Measurements from ENCODE around the gene HSPB2. TPM values are rescaled to one million over a fixed set of nuclear protein-coding genes. Genes with fewer than 3 reads are reported as not detected.

The HSPB2 gene
- total and polyA plus RNA-seq, 10 of the 15 experiments (the other 5 are each of a cell fraction or from before 2014, with no cell fraction given): not detected

DNA sequence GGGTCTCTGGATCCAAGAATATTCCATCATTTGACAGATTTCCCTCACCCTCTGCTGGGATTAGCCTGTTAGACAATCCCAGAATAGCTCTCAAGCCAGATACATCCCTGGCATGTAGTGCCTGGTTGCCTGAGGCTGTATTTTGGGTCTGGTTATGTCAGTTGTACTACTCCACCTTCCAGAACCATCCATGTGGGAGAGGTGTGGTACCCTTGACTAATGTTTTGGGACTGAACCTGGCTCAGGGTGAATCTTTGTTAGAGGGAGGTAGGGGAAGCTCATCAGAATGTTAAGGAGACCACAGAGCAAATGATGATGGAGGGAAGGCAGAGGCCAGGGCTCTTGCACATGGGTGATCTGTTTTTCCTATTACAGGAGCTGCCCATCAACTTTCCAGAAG lies 11.4 kb downstream of the HSPB2 start:
- Histone ChIP-seq H3K4me1 (ENCODE audit: control insufficient read depth, insufficient read depth, low read length) (peaks cover 10% of the 10 kb centered on the region), H3K79me2 (ENCODE audit: control insufficient read depth, insufficient read depth, low read length) (no peaks in the 10 kb centered on the region), H4K20me1 (ENCODE audit: control insufficient read depth, insufficient read depth) (no peaks in the 10 kb centered on the region), H3K4me3 (no peak overlapping the region), H3K9ac (ENCODE audit: control insufficient read depth, insufficient read depth, low read length) (no peak overlapping the region), H3K9me3 (replicated peaks; ENCODE audit: control insufficient read depth, insufficient read depth, low read length) (no peaks in the 10 kb centered on the region), H3K4me2 (ENCODE audit: control insufficient read depth, insufficient read depth) (no peak overlapping the region), H3K27me3 (replicated peaks in 1 of 2; ENCODE audit: control insufficient read depth in 2 of 2, insufficient read depth in 2 of 2, low read length in 1 of 2) (no peaks in the 10 kb centered on the region; a peak in 1 of 4 replicates), H2AFZ (ENCODE audit: control insufficient read depth, low read depth, low read length) (no peak overlapping the region), H3K27ac (ENCODE audit: control insufficient read depth, insufficient read depth) (no peak overlapping the region), H3K36me3 (ENCODE audit: control insufficient read depth in 2 of 2, insufficient read depth in 2 of 2, low read length in 1 of 2) (no peaks in the 10 kb centered on the region)
- ChIA-PET RAD21 (ENCODE audit: unreplicated experiment) (no interaction called here), SMC1A (ENCODE audit: uncharacterized antibody, unreplicated experiment) (interaction anchor here (0.8 kb wide), 1 partner anchor 58 kb away, joined by 3 read pairs; no protein-coding TSS in a partner anchor), CTCF (interaction anchor here (1.0 kb wide), 1 partner anchor 357 kb away, joined by 5 read pairs; no protein-coding TSS in a partner anchor), POLR2A (no interaction called here)
- in situ Hi-C loops (cut with MboI) (no loop called here), intact Hi-C loops (cut with micrococcal nuclease; ENCODE audit: unreplicated experiment) (no loop called here)
- no peak for FAIRE-seq
- TF ChIP-seq, protein P1, sequence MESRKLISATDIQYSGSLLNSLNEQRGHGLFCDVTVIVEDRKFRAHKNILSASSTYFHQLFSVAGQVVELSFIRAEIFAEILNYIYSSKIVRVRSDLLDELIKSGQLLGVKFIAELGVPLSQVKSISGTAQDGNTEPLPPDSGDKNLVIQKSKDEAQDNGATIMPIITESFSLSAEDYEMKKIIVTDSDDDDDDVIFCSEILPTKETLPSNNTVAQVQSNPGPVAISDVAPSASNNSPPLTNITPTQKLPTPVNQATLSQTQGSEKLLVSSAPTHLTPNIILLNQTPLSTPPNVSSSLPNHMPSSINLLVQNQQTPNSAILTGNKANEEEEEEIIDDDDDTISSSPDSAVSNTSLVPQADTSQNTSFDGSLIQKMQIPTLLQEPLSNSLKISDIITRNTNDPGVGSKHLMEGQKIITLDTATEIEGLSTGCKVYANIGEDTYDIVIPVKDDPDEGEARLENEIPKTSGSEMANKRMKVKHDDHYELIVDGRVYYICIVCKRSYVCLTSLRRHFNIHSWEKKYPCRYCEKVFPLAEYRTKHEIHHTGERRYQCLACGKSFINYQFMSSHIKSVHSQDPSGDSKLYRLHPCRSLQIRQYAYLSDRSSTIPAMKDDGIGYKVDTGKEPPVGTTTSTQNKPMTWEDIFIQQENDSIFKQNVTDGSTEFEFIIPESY (IDR thresholded peaks at IDR 0.05): no peak
- TF ChIP-seq TCF3 (IDR thresholded peaks at IDR 0.05; ENCODE audit: borderline replicate concordance, insufficient read depth, low read depth, low read length) (no peak), PRDM15 (CRISPR knock-in tag; IDR thresholded peaks at IDR 0.05) (no peak), ASH2L (IDR thresholded peaks at IDR 0.05; ENCODE audit: borderline replicate concordance, low read depth) (no peak), HDAC6 (IDR thresholded peaks at IDR 0.05; ENCODE audit: unreplicated experiment) (no peak), JUND (IDR thresholded peaks at IDR 0.05; ENCODE audit: low read depth, low read length) (no peak), HDGF (IDR thresholded peaks at IDR 0.05) (no peak), FOXM1 (IDR thresholded peaks at IDR 0.05; ENCODE audit: low read depth, low read length) (no peak), SMAD5 (IDR thresholded peaks at IDR 0.05; ENCODE audit: low read depth) (no peak), SPI1 (IDR thresholded peaks at IDR 0.05; ENCODE audit: borderline replicate concordance, insufficient read depth, low read depth, low read length) (no peak), SMAD1 (IDR thresholded peaks at IDR 0.05; ENCODE audit: low read depth, partially characterized antibody) (no peak), YBX1 (IDR thresholded peaks at IDR 0.05) (no peak), ZNF274 (IDR thresholded peaks at IDR 0.05; ENCODE audit: insufficient read depth, insufficient read length) (no peak), EED (IDR thresholded peaks at IDR 0.05; ENCODE audit: low read depth) (no peak), JUNB (IDR thresholded peaks at IDR 0.05) (no peak), ATF3 (IDR thresholded peaks at IDR 0.05; ENCODE audit: borderline replicate concordance, extremely low read depth, low read depth, low read length) (no peak), BMI1 (IDR thresholded peaks at IDR 0.05; ENCODE audit: borderline replicate concordance) (no peak)
- TF ChIP-seq, protein P2, sequence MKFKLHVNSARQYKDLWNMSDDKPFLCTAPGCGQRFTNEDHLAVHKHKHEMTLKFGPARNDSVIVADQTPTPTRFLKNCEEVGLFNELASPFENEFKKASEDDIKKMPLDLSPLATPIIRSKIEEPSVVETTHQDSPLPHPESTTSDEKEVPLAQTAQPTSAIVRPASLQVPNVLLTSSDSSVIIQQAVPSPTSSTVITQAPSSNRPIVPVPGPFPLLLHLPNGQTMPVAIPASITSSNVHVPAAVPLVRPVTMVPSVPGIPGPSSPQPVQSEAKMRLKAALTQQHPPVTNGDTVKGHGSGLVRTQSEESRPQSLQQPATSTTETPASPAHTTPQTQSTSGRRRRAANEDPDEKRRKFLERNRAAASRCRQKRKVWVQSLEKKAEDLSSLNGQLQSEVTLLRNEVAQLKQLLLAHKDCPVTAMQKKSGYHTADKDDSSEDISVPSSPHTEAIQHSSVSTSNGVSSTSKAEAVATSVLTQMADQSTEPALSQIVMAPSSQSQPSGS (IDR thresholded peaks at IDR 0.05; ENCODE audit: low read length): no peak
- BruUV-seq (replicated peaks): no TSS peak
- DNase-seq (ENCODE audit: low read depth, low spot score): no peak
- ATAC-seq: no peak
